Loucy (cell line): ENCODE results near the gene ANOS1.

ENCODE experiments used
- CTCF ChIP-seq: fragments of 200-600 bp; sonication (generic); conservative IDR thresholded peaks from 2 replicates; pipeline ENCODE4 v1.5.1; 2014; ENCODE audit warnings: mild to moderate bottlenecking, antibody characterized with exemption, low read length
- EZH2phosphoT487 ChIP-seq: fragments of 200-600 bp; IDR thresholded peaks from 2 replicates; pipeline ENCODE4 v1.6.1; 2018; ENCODE audit warnings: antibody characterized with exemption, mild to moderate bottlenecking, moderate library complexity, borderline replicate concordance

- TF ChIP-seq CTCF: no peak
- TF ChIP-seq EZH2phosphoT487: no peak
Observed at GRCh38 chrX:8675006-8675630, 56.8 kb downstream of the ANOS1 start.
